K562 (cell line): ENCODE results near the gene MED13L. TPM values are rescaled to one million over a fixed set of nuclear protein-coding genes. Genes with fewer than 3 reads are reported as not detected.

Source experiments
- ATAC-seq: fragments of 200-7000 bp; cut with Tn5 transposase; 3 replicates; pipeline ENCODE4 v1.9.1; 2020; ENCODE audit warnings: moderate library complexity
- BruUV-seq: library from RNA; stranded (reverse); fragments of 400-500 nt; replicated peaks from 2 replicates; lab custom pipeline; 2021; lab: Mats Ljungman, UMichigan
- CTCF ChIA-PET: fragments of 300-600 bp; formaldehyde crosslinking; extraction: SDS; loops from one replicate; lab custom pipeline; 2021; ENCODE audit warnings: low intra/inter-chr PET ratio; lab: Yijun Ruan, JAX
- POLR2A ChIA-PET: fragments of 300-600, 350-650 bp; sonication (Branson Sonifier 250); formaldehyde crosslinking; extraction: SDS; loops from one replicate; lab custom pipeline; 2021; ENCODE audit warnings: antibody characterized with exemption, inconsistent platforms; lab: Yijun Ruan, JAX
- DNase-seq, 4 experiments: peaks; one replicate each; pipeline versions ENCODE4 v3.0.0 to v3.0.0-alpha.2; 2011 to 2018; ENCODE audit warnings: low spot score in 3 of 4, mixed read lengths in 3 of 4; ENCODE audit errors: extremely low read depth in 1 of 4
- FAIRE-seq: peaks from 2 replicates; lab custom pipeline; 2011; peaks lifted over from hg19 to GRCh38; lab: Jason Lieb, UNC
- H2AFZ ChIP-seq: 2 replicates; pipeline ENCODE4 v1.6.0; 2011; ENCODE audit warnings: low read depth, low read length, control low read depth, inconsistent platforms
- H3K27ac ChIP-seq: fragments of 200-600 bp; 3 replicates; pipeline ENCODE4 v1.8.0; 2011; ENCODE audit warnings: low read depth, mild to moderate bottlenecking, control low read depth, inconsistent platforms, low read length, moderate library complexity, mixed read lengths; ENCODE audit errors: extremely low read depth
- H3K27me3 ChIP-seq, 2 experiments: fragments of 300-600 bp in 1 of 2; 2 replicates in 1 of 2; 3 replicates in 1 of 2; pipeline versions ENCODE4 v1.6.0 to v1.8.0; 2011; ENCODE audit warnings: inconsistent platforms in 2 of 2, low read length in 2 of 2, mild to moderate bottlenecking in 1 of 2, mixed read lengths in 1 of 2, moderate library complexity in 1 of 2; ENCODE audit not compliant: control insufficient read depth in 2 of 2, insufficient read depth in 2 of 2
- H3K36me3 ChIP-seq: fragments of 300-600 bp; 3 replicates; pipeline ENCODE4 v1.8.0; 2011; ENCODE audit warnings: mild to moderate bottlenecking, low read length, inconsistent platforms; ENCODE audit not compliant: control insufficient read depth, insufficient read depth
- H3K4me1 ChIP-seq, 2 experiments: fragments of 200-600 bp in 1 of 2; replicated peaks in 1 of 2; 2 replicates in 1 of 2; 3 replicates in 1 of 2; pipeline versions ENCODE4 v1.5.1 to v1.8.0; 2011; ENCODE audit warnings: inconsistent platforms in 2 of 2, low read length in 2 of 2, mild to moderate bottlenecking in 1 of 2, mixed read lengths in 1 of 2, moderate library complexity in 1 of 2; ENCODE audit not compliant: control insufficient read depth in 2 of 2, insufficient read depth in 2 of 2
- H3K4me2 ChIP-seq: 2 replicates; pipeline ENCODE4 v1.6.1; 2011; ENCODE audit warnings: low read length, control low read depth, inconsistent platforms, mixed read lengths; ENCODE audit not compliant: insufficient read depth
- H3K4me3 ChIP-seq: fragments of 200-600 bp; sonication (generic), shearing (Covaris generic); 2 replicates; pipeline ENCODE4 v1.5.1; 2016; ENCODE audit warnings: control low read depth, inconsistent platforms
- H3K79me2 ChIP-seq: fragments of 200-600 bp; 3 replicates; pipeline ENCODE4 v1.8.0; 2011; ENCODE audit warnings: low read length, inconsistent platforms; ENCODE audit not compliant: control insufficient read depth, insufficient read depth
- H3K9ac ChIP-seq, 2 experiments: 2 replicates each; pipeline versions ENCODE4 v1.6.0 to v1.6.1; 2011; ENCODE audit warnings: low read depth in 2 of 2, low read length in 2 of 2, control low read depth in 1 of 2, inconsistent platforms in 1 of 2, mild to moderate bottlenecking in 1 of 2, mixed read lengths in 1 of 2; ENCODE audit not compliant: insufficient read depth in 1 of 2
- H3K9me1 ChIP-seq: one replicate; pipeline ENCODE4 v1.6.0; 2011; ENCODE audit warnings: inconsistent platforms, mild to moderate bottlenecking, low read length, moderate library complexity; ENCODE audit not compliant: control insufficient read depth, insufficient read depth
- H3K9me3 ChIP-seq: replicated peaks from 2 replicates; pipeline ENCODE4 v1.5.1; 2011; ENCODE audit warnings: low read depth, low read length, inconsistent platforms; ENCODE audit not compliant: control insufficient read depth, insufficient read depth
- H4K20me1 ChIP-seq: replicated peaks from 2 replicates; pipeline ENCODE4 v1.6.1; 2011; ENCODE audit warnings: low read length, inconsistent platforms, mixed read lengths; ENCODE audit not compliant: control insufficient read depth, insufficient read depth
- CTCF ChIP-seq, 3 experiments: IDR thresholded peaks in 2 of 3; conservative IDR thresholded peaks in 1 of 3; 2 replicates each; pipeline ENCODE4 v1.5.1; 2011 to 2012; ENCODE audit warnings: low read length in 3 of 3, mild to moderate bottlenecking in 3 of 3, control low read depth in 2 of 3, improper control_type of control experiment in 1 of 3, inconsistent platforms in 1 of 3, low read depth in 1 of 3, mixed read lengths in 1 of 3, moderate library complexity in 1 of 3; ENCODE audit not compliant: insufficient read depth in 2 of 3
- FOXP4 ChIP-seq: sonication (generic); formaldehyde crosslinking; IDR thresholded peaks from 2 replicates; pipeline ENCODE4 v1.8.0; 2022; ENCODE audit warnings: mild to moderate bottlenecking, missing genetic modification reagents, borderline replicate concordance
- HMG20A ChIP-seq: fragments of 450-650 bp; formaldehyde crosslinking; conservative IDR thresholded peaks from 2 replicates; pipeline ENCODE4 v1.4.0; 2020; ENCODE audit warnings: mild to moderate bottlenecking, mixed read lengths
- USF1 ChIP-seq: sonication (generic); formaldehyde crosslinking; IDR thresholded peaks from 2 replicates; pipeline ENCODE4 v1.9.0; 2022; ENCODE audit warnings: mild to moderate bottlenecking, missing genetic modification reagents
- YBX1 ChIP-seq: fragments of 450-650 bp; IDR thresholded peaks from 2 replicates; pipeline ENCODE4 v1.7.1; 2016; ENCODE audit warnings: mild to moderate bottlenecking
- ZKSCAN1 ChIP-seq: fragments of 150-350 bp; IDR thresholded peaks from 2 replicates; pipeline ENCODE4 v1.6.1; 2016; ENCODE audit warnings: low read depth, low read length
- WGBS: fragments of 100-300 bp; shearing (Covaris generic); methylation state at CpG from one replicate; pipeline ENCODE4 v1.1.6; 2016; ENCODE audit warnings: low coverage, mixed read lengths; ENCODE audit not compliant: insufficient coverage; ENCODE audit errors: missing lambda C conversion rate; 5-methylcytosine and 5-hydroxymethylcytosine counted together
- in situ Hi-C: fragments of 300-500 bp; cut with MboI; formaldehyde crosslinking; loops from 4 replicates; pipeline ENCODE4 v1.15.0; 2018; ENCODE audit warnings: inconsistent platforms, mixed read lengths
- intact Hi-C: fragments of 100-400 bp; cut with micrococcal nuclease; formaldehyde crosslinking; loops from 2 replicates; pipeline ENCODE4 v1.14.2; 2022
- polyA plus RNA-seq, 8 experiments: library from polyadenylated mRNA; depleted of rRNA in 4 of 8; stranded (reverse) in 5 of 8; unstranded in 3 of 8; fragments of >200 nt; fragmentation: Nextera tagmentation in 2 of 8; fragmentation: Illumina TruSeq in 1 of 8; extraction: Ambion mirVana in 2 of 8; extraction: Trizol in 1 of 8; gene quantifications; 2 replicates each; pipeline versions ENCODE4 v1.2.1 to v1.2.3, GENCODE V29; 2011 to 2014; ENCODE audit warnings: inconsistent platforms in 1 of 8, missing spikeins in 1 of 8
- total RNA-seq, 7 experiments: library from RNA; depleted of rRNA in 6 of 7; stranded (reverse); fragments of >200 nt in 6 of 7; fragmentation: Illumina TruSeq in 2 of 7; extraction: Trizol in 2 of 7; gene quantifications; 2 replicates each; pipeline versions ENCODE4 v1.2.1 to v1.2.3, GENCODE V29; 2011 to 2021; ENCODE audit warnings: low replicate concordance in 1 of 7

The MED13L gene
- total and polyA plus RNA-seq, 9 of the 15 experiments (the other 6 are each of a cell fraction or from before 2014, with no cell fraction given), result 13.4 to 90.3 (median 36.9) TPM

- no peak for TF ChIP-seq FOXP4 (CRISPR knock-in tag)
- TF ChIP-seq YBX1, result no peak
- TF ChIP-seq HMG20A, result no peak
These were observed 267.0 kb downstream of the MED13L start (continued) for GRCh38 chr12:116010467-116010866.

GRCh38 chr12:116009805-116010204, 267.7 kb downstream of the MED13L start:
- Histone ChIP-seq H3K27me3 (no peaks in the 10 kb centered on the region), H3K9me1 (no peaks in the 10 kb centered on the region), H2AFZ (no peak overlapping the region), H3K4me3 (no peak overlapping the region), H4K20me1 (no peaks in the 10 kb centered on the region), H3K36me3 (peaks cover 94% of the 10 kb centered on the region), H3K4me1 (no peaks in the 10 kb centered on the region), H3K9me3 (no peaks in the 10 kb centered on the region), H3K27ac (no peak overlapping the region), H3K79me2 (no peaks in the 10 kb centered on the region), H3K4me2 (no peak overlapping the region), H3K9ac (no peak overlapping the region)
- ChIA-PET POLR2A (no interaction called here), CTCF (no interaction called here)
- no peak for DNase-seq
- intact Hi-C loops (no loop called here), in situ Hi-C loops (no loop called here)
- TF ChIP-seq ZKSCAN1 (no peak), CTCF (IDR thresholded peaks at IDR 0.05 in 2 of 3, conservative IDR thresholded peaks at IDR 0.05 in 1 of 3; ENCODE audit: insufficient read depth in 2 of 3, low read depth in 1 of 3, low read length in 3 of 3) (0 out of 6 replicates have a peak, but pooled peaks of 1 of the 3 experiments have one; percentile 21), USF1 (CRISPR knock-in tag) (no peak)
- BruUV-seq, result no TSS peak
- ATAC-seq, result no peak
- no peak for FAIRE-seq
- WGBS, result 71% methylated on average over 4 of the region's 4 CpGs
